ENCODE data around the gene SPECC1.
"Not testable (repeated sequence)": the region's sequence is repeated elsewhere in the genome, so short reads cannot be mapped to it uniquely, and the experiment has no call there.

Gene SPECC1

GRCh38 chr17:20246692-20247091 is 237.5 kb downstream of the SPECC1 start:
- DNase-seq: no peak

- DNase-seq: no peak
Observed at GRCh38 chr17:20253323-20253722, 244.2 kb downstream of the SPECC1 start.

- no peak for DNase-seq
Observed at GRCh38 chr17:20254541-20254940, 245.4 kb downstream of the SPECC1 start.

- no peak for DNase-seq
Observed at GRCh38 chr17:20256144-20256543, 247.0 kb downstream of the SPECC1 start.

- DNase-seq: no peak
Observed at GRCh38 chr17:20257008-20257407, 247.8 kb downstream of the SPECC1 start.

GRCh38 chr17:20257798-20258197 is 248.6 kb downstream of the SPECC1 start:
- DNase-seq: no peak

- DNase-seq: no peak
Observed at GRCh38 chr17:20259668-20260067, 250.5 kb downstream of the SPECC1 start.

- DNase-seq: no peak
Observed at GRCh38 chr17:20260268-20260667, 251.1 kb downstream of the SPECC1 start.

- DNase-seq: no peak
Observed at GRCh38 chr17:20262226-20263114, 253.3 kb downstream of the SPECC1 start.

GRCh38 chr17:20263115-20263433 is 253.9 kb downstream of the SPECC1 start:
- DNase-seq: not testable (repeated sequence)

GRCh38 chr17:20263595-20263994 is 254.4 kb downstream of the SPECC1 start:
- DNase-seq: no peak

GRCh38 chr17:20264996-20265395 is 255.8 kb downstream of the SPECC1 start:
- DNase-seq: no peak

GRCh38 chr17:20266806-20267458 is 257.8 kb downstream of the SPECC1 start:
- no peak for DNase-seq

- no peak for DNase-seq
Observed at GRCh38 chr17:20267459-20267842, 258.3 kb downstream of the SPECC1 start.

GRCh38 chr17:20270369-20270768 is 261.2 kb downstream of the SPECC1 start:
- no peak for DNase-seq

- no peak for DNase-seq
Observed at GRCh38 chr17:20271011-20271610, 262.0 kb downstream of the SPECC1 start.

GRCh38 chr17:20273741-20274500 is 264.8 kb downstream of the SPECC1 start:
- DNase-seq: no peak

- DNase-seq: no peak
Observed at GRCh38 chr17:20275653-20276052, 266.5 kb downstream of the SPECC1 start.

GRCh38 chr17:20276421-20276820 is 267.3 kb downstream of the SPECC1 start:
- no peak for DNase-seq

- DNase-seq: no peak
Observed at GRCh38 chr17:20278805-20279204, 269.6 kb downstream of the SPECC1 start.

GRCh38 chr17:20279631-20280030 is 270.5 kb downstream of the SPECC1 start:
- no peak for DNase-seq

- no peak for DNase-seq
Observed at GRCh38 chr17:20280051-20280450, 270.9 kb downstream of the SPECC1 start.

- DNase-seq: no peak
Observed at GRCh38 chr17:20280851-20281250, 271.7 kb downstream of the SPECC1 start.

Data from Kasumi-1 (cell line).